GM18951 (cell line): Measurements from ENCODE around the gene GPNMB.
"Not testable (repeated sequence)": the region's sequence is repeated elsewhere in the genome, so short reads cannot be mapped to it uniquely, and the experiment has no call there.

ENCODE experiments used
- POLR2A ChIP-seq: IDR thresholded peaks from 4 replicates; pipeline ENCODE4 v1.6.1; 2011; ENCODE audit warnings: mild to moderate bottlenecking; ENCODE audit not compliant: insufficient read length, insufficient read depth; ENCODE audit errors: extremely low read depth
- in situ Hi-C: fragments of 300-500 bp; cut with MboI; formaldehyde crosslinking; loops from one replicate; pipeline ENCODE4 v1.12.0; 2022; ENCODE audit warnings: low sequenced_read_pairs, mixed read lengths, inconsistent platforms; ENCODE audit not compliant: unreplicated experiment

GPNMB gene

DNA sequence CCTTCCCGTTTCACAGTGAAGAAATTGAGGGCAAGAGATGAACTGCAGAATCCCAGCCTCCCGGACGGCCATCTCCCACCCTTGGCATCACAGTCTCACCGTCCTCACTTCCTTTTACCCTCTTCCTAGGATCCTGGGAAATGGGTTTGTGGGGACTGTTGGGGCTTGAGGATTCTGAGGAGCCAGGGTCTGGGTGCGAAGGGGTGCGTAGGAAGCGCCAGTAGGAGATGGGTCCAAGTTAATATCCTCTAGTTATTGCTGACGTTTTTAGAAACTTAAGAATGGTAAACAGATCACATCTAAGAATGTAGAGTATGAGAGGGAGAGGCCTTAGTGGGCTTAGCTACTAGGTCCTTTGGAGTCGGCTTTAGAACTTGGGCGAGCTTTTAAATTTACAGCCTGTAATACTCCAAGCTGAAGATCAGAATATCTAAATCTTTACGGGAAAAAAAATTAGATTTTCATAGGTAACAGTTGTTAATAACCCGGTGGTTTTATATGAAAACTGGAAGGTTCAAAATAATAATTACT, 53.3 kb downstream of the GPNMB start:
- in situ Hi-C loops, result loop anchor here (25.0 kb wide), 1 partner anchor 412 kb away; the partner anchor contains the start of gene STK31
- TF ChIP-seq POLR2A, result no peak

- no peak for TF ChIP-seq POLR2A
- in situ Hi-C loops, result no loop called here
These were observed 60.5 kb downstream of the GPNMB start for GRCh38 chr7:23306936-23307521.

DNA sequence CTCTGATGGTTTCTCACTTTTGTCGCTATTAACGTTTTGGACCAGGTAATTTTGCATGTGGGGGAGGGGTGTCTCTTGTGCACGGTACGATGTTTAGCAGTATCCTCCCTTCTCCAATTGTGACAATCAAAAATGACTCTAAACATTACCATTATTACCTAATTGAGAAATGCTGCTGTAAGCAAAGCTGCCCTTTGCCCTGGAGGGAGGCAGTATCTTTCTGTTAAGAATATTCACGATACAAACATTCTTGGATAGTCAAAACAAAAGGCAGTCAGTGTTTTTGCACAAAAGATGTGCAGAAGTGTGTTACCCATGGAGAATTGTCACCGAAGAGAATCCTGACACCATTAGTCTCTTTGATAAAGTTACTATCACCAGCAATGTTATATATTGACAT, 62.2 kb downstream of the GPNMB start:
- in situ Hi-C loops, result no loop called here
- no peak for TF ChIP-seq POLR2A

GRCh38 chr7:23312141-23312540, 65.6 kb downstream of the GPNMB start:
- in situ Hi-C loops, result not testable (repeated sequence)

DNA sequence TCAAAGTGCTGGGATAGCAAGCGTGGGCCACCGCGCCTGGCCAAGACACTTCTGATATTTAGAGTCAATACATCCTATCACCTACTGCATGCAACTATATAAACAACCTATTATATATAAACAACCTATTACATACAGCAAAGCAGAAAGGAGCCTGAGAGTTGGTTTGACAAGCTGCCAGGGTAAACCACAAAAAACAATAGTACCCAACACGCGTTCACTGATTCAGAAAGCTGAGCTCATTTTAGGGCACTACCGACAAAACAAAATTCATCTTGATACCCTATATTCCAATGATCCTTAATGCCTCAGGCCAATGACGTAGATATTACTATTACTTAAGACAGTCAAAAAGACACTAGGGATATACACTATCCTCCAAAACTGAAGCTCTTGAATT, 68.8 kb downstream of the GPNMB start:
- in situ Hi-C loops, result no loop called here

More for the DNA sequence above, 68.8 kb downstream of the GPNMB start:
- no peak for TF ChIP-seq POLR2A
